Activated gamma-delta T cell (primary cell): Measurements from ENCODE around the gene CUX1.
"Not testable (repeated sequence)": the region's sequence is repeated elsewhere in the genome, so short reads cannot be mapped to it uniquely, and the experiment has no call there.

Source experiments
- DNase-seq: peaks from one replicate; lab custom pipeline; 2025; lab: John Stamatoyannopoulos, UW

CUX1 gene

GRCh38 chr7:102142433-102142832 is 325.0 kb downstream of the CUX1 start:
- not testable (repeated sequence) for DNase-seq

- DNase-seq = no peak
Measured at GRCh38 chr7:102146122-102146521, 328.7 kb downstream of the CUX1 start.

- DNase-seq = no peak
Measured at GRCh38 chr7:102147008-102147407, 329.6 kb downstream of the CUX1 start.

- no peak for DNase-seq
Measured at GRCh38 chr7:102148799-102149198, 331.4 kb downstream of the CUX1 start.

- DNase-seq = no peak
Measured at GRCh38 chr7:102149416-102149815, 332.0 kb downstream of the CUX1 start.

GRCh38 chr7:102150266-102150665 is 332.8 kb downstream of the CUX1 start:
- DNase-seq = no peak

GRCh38 chr7:102152672-102153598 is 335.5 kb downstream of the CUX1 start:
- no peak for DNase-seq

GRCh38 chr7:102153599-102153946 is 336.1 kb downstream of the CUX1 start:
- DNase-seq = no peak

- no peak for DNase-seq
Measured at GRCh38 chr7:102154425-102154824, 337.0 kb downstream of the CUX1 start.

- no peak for DNase-seq
Measured at GRCh38 chr7:102155821-102156441, 338.5 kb downstream of the CUX1 start.

GRCh38 chr7:102156867-102157266 is 339.4 kb downstream of the CUX1 start:
- no peak for DNase-seq

GRCh38 chr7:102165136-102165535 is 347.7 kb downstream of the CUX1 start:
- DNase-seq = no peak

- no peak for DNase-seq
Measured at GRCh38 chr7:102167254-102167653, 349.8 kb downstream of the CUX1 start.

- DNase-seq = no peak
Measured at GRCh38 chr7:102169651-102170392, 352.4 kb downstream of the CUX1 start.

- no peak for DNase-seq
Measured at GRCh38 chr7:102170393-102170970, 353.1 kb downstream of the CUX1 start.

GRCh38 chr7:102173669-102174068 is 356.2 kb downstream of the CUX1 start:
- DNase-seq = no peak

- no peak for DNase-seq
Measured at GRCh38 chr7:102175423-102176170, 358.2 kb downstream of the CUX1 start.

- DNase-seq = no peak
Measured at GRCh38 chr7:102178410-102178809, 361.0 kb downstream of the CUX1 start.

GRCh38 chr7:102180727-102181126 is 363.3 kb downstream of the CUX1 start:
- DNase-seq = no peak

GRCh38 chr7:102181517-102181916 is 364.1 kb downstream of the CUX1 start:
- no peak for DNase-seq

GRCh38 chr7:102182016-102182415 is 364.6 kb downstream of the CUX1 start:
- DNase-seq = no peak

- DNase-seq = not testable (repeated sequence)
Measured at GRCh38 chr7:102183848-102184247, 366.4 kb downstream of the CUX1 start.
